ENCODE data around the gene OR2G6. TPM values are rescaled to one million over a fixed set of nuclear protein-coding genes. Genes with fewer than 3 reads are reported as not detected.
A peak's percentile ranks its signal among the peaks of the same experiment; 100 is the strongest.
"Not testable (repeated sequence)": the region's sequence is repeated elsewhere in the genome, so short reads cannot be mapped to it uniquely, and the experiment has no call there.

OR2G6 gene
- total RNA-seq, 2 donors from 2014 or later, result not detected

DNA sequence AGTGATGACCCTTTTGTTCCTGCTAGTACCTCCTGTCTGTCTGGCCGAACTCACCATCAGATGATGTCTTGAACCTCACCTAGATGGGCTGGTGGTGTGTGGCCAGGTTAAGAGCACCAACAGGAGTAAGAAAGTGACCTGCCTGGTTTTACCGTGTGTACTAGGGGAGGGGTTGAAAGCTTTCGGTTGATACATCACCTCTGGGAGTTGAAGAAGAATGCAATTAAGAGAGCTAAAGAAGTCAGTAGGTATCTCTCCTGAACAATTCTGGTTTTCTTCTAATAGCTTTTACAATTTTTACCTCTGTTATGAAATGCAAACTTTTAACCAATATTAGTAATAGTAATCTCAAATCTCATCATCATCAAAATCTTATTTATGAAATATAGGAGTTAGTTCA is 54.8 kb downstream of the OR2G6 start, which contains the start of gene OR2T29:
OR2T29 (minus strand) TSS at position 101 of the 400 bp plus-strand sequence. CDS start 3,281 bp downstream, outside the sequence.
- not testable (repeated sequence) for H3K27ac Mint-ChIP-seq; H3K36me3 Mint-ChIP-seq (ENCODE audit: low read depth); H3K4me3 Mint-ChIP-seq; H3K9me3 Mint-ChIP-seq; H3K4me1 Mint-ChIP-seq; ATAC-seq (replicated peaks); H3K27me3 Mint-ChIP-seq

- H3K4me3 Mint-ChIP-seq, result peak overlapping the region; percentile 80
Observed at GRCh38 chr1:248565530-248566373, 57.9 kb downstream of the OR2G6 start.

GRCh38 chr1:248569049-248569448 is 61.2 kb downstream of the OR2G6 start:
- H3K4me1 Mint-ChIP-seq; H3K4me3 Mint-ChIP-seq; H3K27me3 Mint-ChIP-seq; H3K36me3 Mint-ChIP-seq (ENCODE audit: low read depth); H3K27ac Mint-ChIP-seq; ATAC-seq (replicated peaks); H3K9me3 Mint-ChIP-seq: not testable (repeated sequence)

More at GRCh38 chr1:248565530-248566373, 57.9 kb downstream of the OR2G6 start:
- not testable (repeated sequence) for H3K9me3 Mint-ChIP-seq; H3K27me3 Mint-ChIP-seq; H3K36me3 Mint-ChIP-seq (ENCODE audit: low read depth); H3K4me1 Mint-ChIP-seq
- H3K27ac Mint-ChIP-seq, result peak overlapping the region; percentile 66
- ATAC-seq (replicated peaks), result peak; percentile 93

- H3K4me3 Mint-ChIP-seq; ATAC-seq (replicated peaks); H3K36me3 Mint-ChIP-seq (ENCODE audit: low read depth); H3K27ac Mint-ChIP-seq; H3K9me3 Mint-ChIP-seq; H3K27me3 Mint-ChIP-seq; H3K4me1 Mint-ChIP-seq: not testable (repeated sequence)
Observed at GRCh38 chr1:248570811-248571210, 62.9 kb downstream of the OR2G6 start.

DNA sequence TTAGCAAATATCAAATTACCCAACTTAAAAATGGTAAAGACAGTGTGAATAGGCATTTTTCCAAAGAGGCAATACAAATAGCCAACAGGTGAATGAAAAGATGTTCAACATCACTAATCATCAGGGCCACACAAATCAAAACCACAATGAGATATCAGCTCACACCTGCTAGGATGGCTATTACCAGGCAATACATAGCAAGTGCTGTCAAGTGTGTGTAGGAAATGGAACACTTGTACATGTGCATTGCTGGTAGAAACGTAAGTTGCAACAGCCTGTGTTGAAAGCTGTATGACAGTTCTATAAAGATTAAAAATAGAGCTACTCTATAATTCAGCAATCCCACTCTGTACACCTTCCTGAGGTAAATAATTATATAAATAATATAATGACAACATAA is 64.2 kb downstream of the OR2G6 start:
- H3K4me3 Mint-ChIP-seq; H3K27ac Mint-ChIP-seq; H3K27me3 Mint-ChIP-seq; H3K9me3 Mint-ChIP-seq; H3K4me1 Mint-ChIP-seq; ATAC-seq (replicated peaks); H3K36me3 Mint-ChIP-seq (ENCODE audit: low read depth): not testable (repeated sequence)

DNA sequence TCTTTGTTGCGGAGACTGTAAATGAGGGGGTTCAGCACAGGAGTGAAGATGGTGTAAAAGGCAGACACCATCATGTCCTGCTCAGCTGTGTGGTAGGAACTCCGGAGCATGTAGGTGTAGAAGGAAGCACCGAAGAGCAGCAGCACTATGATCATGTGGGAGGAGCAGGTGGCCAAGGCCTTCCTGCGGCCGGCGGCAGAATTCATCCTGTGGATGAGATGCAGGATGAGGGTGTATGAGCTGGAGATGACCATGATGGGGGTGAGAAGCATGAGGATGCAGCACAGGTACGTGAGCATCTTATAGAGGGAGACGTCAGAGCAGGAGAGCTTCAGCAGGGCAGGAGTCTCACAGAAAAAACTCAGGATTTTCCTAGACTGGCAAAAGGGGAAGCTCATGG is 66.0 kb downstream of the OR2G6 start:
- not testable (repeated sequence) for H3K4me3 Mint-ChIP-seq

DNA sequence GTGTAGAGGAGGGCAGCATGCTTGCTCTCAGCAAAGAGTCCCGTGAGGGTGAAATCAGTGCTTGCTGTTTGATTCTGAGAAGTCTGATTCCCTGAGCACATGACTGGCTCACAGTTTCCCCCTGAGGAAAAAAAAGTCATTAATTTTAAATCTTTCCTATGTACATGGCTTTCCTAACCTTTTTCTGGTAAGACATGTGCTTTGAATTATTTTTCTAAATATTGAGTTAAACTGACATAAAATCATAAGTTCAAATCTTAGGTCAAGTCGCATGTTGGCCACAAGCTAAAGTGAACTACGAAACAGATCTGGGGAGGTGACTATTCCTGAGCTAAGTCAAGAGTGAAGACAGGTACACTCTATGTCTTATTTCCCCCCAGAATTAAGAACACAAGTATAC is 66.8 kb downstream of the OR2G6 start, which contains the start of gene OR2T34:
OR2T34 (minus strand) TSS at position 101 of the 400 bp plus-strand sequence; CDS start at position 101, 0 bp downstream.
- not testable (repeated sequence) for H3K27me3 Mint-ChIP-seq; H3K4me3 Mint-ChIP-seq; H3K27ac Mint-ChIP-seq; H3K36me3 Mint-ChIP-seq (ENCODE audit: low read depth); H3K4me1 Mint-ChIP-seq; ATAC-seq (replicated peaks); H3K9me3 Mint-ChIP-seq

More for the DNA sequence above, 66.0 kb downstream of the OR2G6 start:
- not testable (repeated sequence) for H3K36me3 Mint-ChIP-seq (ENCODE audit: low read depth); H3K27me3 Mint-ChIP-seq; H3K9me3 Mint-ChIP-seq; H3K27ac Mint-ChIP-seq; H3K4me1 Mint-ChIP-seq; ATAC-seq (replicated peaks)

- no peaks in the 10 kb centered on the region for H3K4me1 Mint-ChIP-seq
- H3K4me3 Mint-ChIP-seq, result no peak overlapping the region
- H3K27ac Mint-ChIP-seq, result no peak overlapping the region
- H3K36me3 Mint-ChIP-seq (ENCODE audit: low read depth), result no peaks in the 10 kb centered on the region
- no peak for ATAC-seq (replicated peaks)
- no peaks in the 10 kb centered on the region for H3K9me3 Mint-ChIP-seq
- H3K27me3 Mint-ChIP-seq, result no peaks in the 10 kb centered on the region
Observed at GRCh38 chr1:248576260-248576980, 68.5 kb downstream of the OR2G6 start.

Other genes with a start within 250 kb of the OR2G6 start
- not detected for gene OR2T33, start 230.1 kb upstream of the OR2G6 start, total RNA-seq
- not detected for gene OR2T12, start 204.6 kb upstream of the OR2G6 start, total RNA-seq
- not detected for gene OR2M7, start 183.5 kb upstream of the OR2G6 start, total RNA-seq
- gene OR14C36, start 159.3 kb upstream of the OR2G6 start, total RNA-seq, result not detected
- gene OR2T4, start 146.4 kb upstream of the OR2G6 start, total RNA-seq, result not detected
- gene OR2T6, start 132.3 kb upstream of the OR2G6 start, total RNA-seq, result not detected
- gene OR2T1, start 105.0 kb upstream of the OR2G6 start, total RNA-seq, result not detected
- gene OR2T2, start 62.4 kb upstream of the OR2G6 start, total RNA-seq, result not detected
- not detected for gene OR2T3, start 34.7 kb upstream of the OR2G6 start, total RNA-seq
- not detected for gene OR2T5, start 19.5 kb upstream of the OR2G6 start, total RNA-seq
- not detected for gene OR2T29, start 54.7 kb downstream of the OR2G6 start, total RNA-seq
- gene OR2T34, start 66.7 kb downstream of the OR2G6 start, total RNA-seq, result not detected
- gene OR2T10, start 89.6 kb downstream of the OR2G6 start, total RNA-seq, result not detected
- gene OR2T11, start 127.0 kb downstream of the OR2G6 start, total RNA-seq, result not detected
- not detected for gene OR2T35, start 137.2 kb downstream of the OR2G6 start, total RNA-seq
- gene OR2T27, start 147.5 kb downstream of the OR2G6 start, total RNA-seq, result not detected
- not detected for gene OR14I1, start 194.7 kb downstream of the OR2G6 start, total RNA-seq
- not detected for gene LYPD8, start 247.7 kb downstream of the OR2G6 start, total RNA-seq

Data from activated T-helper 17 cell treated with anti-CD3 and anti-CD28 coated beads, Interleukin-2, amount 50 U/mL, for 72 hours (primary cell).